Neutrophil (primary cell): ENCODE data around the gene HORMAD2.

Source experiments
- H3K27ac ChIP-seq: fragments of 200-600 bp; sonication (generic); 2 replicates; pipeline ENCODE4 v1.5.1; 2016; ENCODE audit warnings: mild to moderate bottlenecking, moderate library complexity
- H3K27me3 ChIP-seq: fragments of 200-600 bp; sonication (generic); 2 replicates; pipeline ENCODE4 v1.6.0; 2016; ENCODE audit warnings: mild to moderate bottlenecking
- H3K36me3 ChIP-seq: fragments of 200-600 bp; sonication (generic); 2 replicates; pipeline ENCODE4 v1.5.1; 2017
- H3K4me1 ChIP-seq, 2 experiments: fragments of 200-600 bp in 1 of 2; sonication (generic) in 1 of 2; 1 replicate in 1 of 2; 2 replicates in 1 of 2; pipeline versions ENCODE4 v1.5.1 to v1.6.1; 2013 to 2016; ENCODE audit warnings: low read depth in 1 of 2, low read length in 1 of 2, mild to moderate bottlenecking in 1 of 2, moderate library complexity in 1 of 2; ENCODE audit not compliant: control insufficient read depth in 1 of 2, insufficient read depth in 1 of 2
- H3K4me3 ChIP-seq, 2 experiments: fragments of 200-600 bp in 1 of 2; sonication (generic) in 1 of 2; 1 replicate in 1 of 2; 2 replicates in 1 of 2; pipeline ENCODE4 v1.5.1; 2013 to 2016; ENCODE audit warnings: low read depth in 1 of 2, low read length in 1 of 2, mild to moderate bottlenecking in 1 of 2, moderate library complexity in 1 of 2
- H3K9me3 ChIP-seq: fragments of 200-600 bp; sonication (generic); 2 replicates; pipeline ENCODE4 v1.5.1; 2016
- CTCF ChIP-seq: fragments of 200-600 bp; sonication (generic); IDR thresholded peaks from 2 replicates; pipeline ENCODE4 v1.5.1; 2016; ENCODE audit warnings: antibody characterized with exemption

The HORMAD2 gene

GRCh38 chr22:30226192-30226832 is 146.0 kb downstream of the HORMAD2 start:
- no peak overlapping the region for H3K4me3 ChIP-seq
- no peaks in the 10 kb centered on the region for H3K9me3 ChIP-seq
- no peak for TF ChIP-seq CTCF
- H3K4me1 ChIP-seq: peaks cover 39 to 41% of the 10 kb centered on the region in 2 experiments
- H3K27ac ChIP-seq: no peak overlapping the region
- H3K27me3 ChIP-seq: no peaks in the 10 kb centered on the region
- no peaks in the 10 kb centered on the region for H3K36me3 ChIP-seq
